ENCODE results near the gene FITM1.

DNA sequence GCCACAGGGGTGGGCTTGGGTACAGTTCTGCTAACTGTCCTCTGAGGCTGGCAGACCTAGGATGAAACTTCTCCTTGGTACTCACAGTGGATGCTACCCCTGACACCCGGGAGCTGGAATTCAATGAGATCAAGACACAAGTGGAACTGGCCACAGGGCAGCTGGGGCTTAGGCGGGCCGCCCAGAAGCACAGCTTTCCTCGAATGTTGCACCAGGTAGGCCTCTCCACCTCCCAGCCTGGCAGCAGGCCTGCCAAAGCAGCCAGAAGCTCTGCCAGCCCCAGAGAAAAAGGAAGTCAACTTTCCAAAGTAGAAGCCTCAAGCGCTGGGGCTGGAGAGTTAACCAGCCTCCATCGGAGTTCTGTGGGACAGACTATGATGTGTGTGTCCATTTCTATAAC, 13.3 kb upstream of the FITM1 start:
- TF ChIP-seq POLR2AphosphoS5 (IDR thresholded peaks at IDR 0.05; ENCODE audit: borderline replicate concordance, low read depth, low read length) (no peak), EZH2 (IDR thresholded peaks at IDR 0.05) (no peak), FOXP2 (optimal IDR thresholded peaks at IDR 0.05; ENCODE audit: control extremely low read depth, extremely low read length, insufficient read depth) (no peak)

Data from SK-N-MC (cell line).